Activated CD4-positive, CD25-positive, alpha-beta regulatory T cell treated with anti-CD3 and anti-CD28 coated beads, Interleukin-2, amount 50 U/mL, for 72 hours (primary cell): ENCODE measurements around the gene FOSL1.

ENCODE experiments used
- DNase-seq: peaks from one replicate; pipeline ENCODE4 v3.0.0; 2021

Gene FOSL1

DNA sequence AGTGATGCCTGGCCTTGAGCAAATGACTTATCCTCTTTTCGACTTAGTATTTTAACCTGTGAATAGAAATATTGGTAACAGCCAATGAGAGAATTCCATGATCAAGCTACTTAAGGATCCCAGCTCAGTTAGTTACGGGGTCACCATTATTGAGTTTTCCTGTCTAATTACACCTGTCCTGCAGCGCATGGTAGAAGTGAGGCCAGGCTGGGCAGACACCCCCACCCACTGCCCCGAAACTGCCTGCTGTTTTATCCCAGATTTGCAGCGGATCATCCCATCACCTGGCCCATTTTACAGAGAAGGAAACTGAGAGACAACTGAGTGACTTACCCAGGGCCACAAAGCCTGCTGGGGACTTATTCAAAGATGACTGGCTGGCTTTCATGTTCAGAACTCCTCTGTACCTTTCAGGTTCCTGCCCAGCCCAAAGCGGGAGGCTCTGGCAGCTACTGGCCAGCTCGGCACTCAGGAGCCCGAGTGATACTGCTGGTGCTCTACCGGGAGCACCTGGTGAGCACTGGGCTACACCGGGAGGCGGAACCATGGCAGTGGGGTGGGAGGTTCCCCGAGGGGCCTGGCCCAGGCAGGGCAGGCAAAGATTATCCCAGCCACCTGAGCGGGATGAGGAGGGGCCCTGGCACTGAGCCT lies 38.5 kb downstream of the FOSL1 start:
- DNase-seq, result no peak

DNA sequence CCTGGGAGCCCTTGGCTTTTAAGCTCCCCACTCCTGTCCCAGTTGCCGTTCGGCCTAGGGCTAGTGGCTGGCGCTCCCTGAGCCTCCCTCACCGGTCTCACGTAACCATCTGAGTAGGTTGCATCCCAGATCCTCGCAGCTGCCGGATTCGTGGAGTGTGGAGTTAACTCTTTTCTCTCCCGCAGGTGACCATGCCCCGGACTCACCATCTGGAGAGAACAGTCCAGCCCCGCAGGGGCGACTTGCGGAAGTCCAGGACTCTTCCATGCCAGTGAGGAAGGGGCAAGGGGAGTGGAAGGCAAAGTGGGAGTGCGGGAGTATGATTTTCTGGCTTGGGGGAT lies 39.1 kb downstream of the FOSL1 start:
- DNase-seq, result no peak

GRCh38 chr11:65860278-65861164 lies 39.7 kb downstream of the FOSL1 start, which contains the start of gene MUS81:
Gene MUS81 (plus strand): TSS chr11:65860433. CDS start chr11:65860754, 321 bp downstream.
- DNase-seq, result peak; percentile 94

- peak; percentile 58 for DNase-seq
Measured at GRCh38 chr11:65859812-65860277, 40.3 kb downstream of the FOSL1 start.

- peak; percentile 95 for DNase-seq
Measured at GRCh38 chr11:65859095-65859811, 40.9 kb downstream of the FOSL1 start.

DNA sequence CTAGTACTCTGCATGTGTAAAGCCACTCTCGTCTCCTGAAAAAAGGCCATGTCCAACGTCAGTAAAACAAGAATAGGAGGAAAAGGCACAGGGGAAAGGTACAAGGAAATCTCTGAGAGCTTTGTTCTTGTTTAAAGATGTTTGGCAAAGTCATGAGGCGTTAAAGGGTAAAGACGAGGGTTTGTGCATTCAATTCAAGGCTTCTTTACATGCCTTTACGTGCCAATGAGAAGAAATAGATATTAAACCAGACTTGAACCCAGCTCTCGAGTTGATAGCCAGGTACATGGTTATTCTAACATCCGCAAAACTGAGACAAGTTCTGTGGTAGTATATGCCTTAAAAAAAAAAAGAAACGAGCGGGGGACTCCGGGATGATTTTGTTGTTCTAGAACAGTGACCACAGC lies 41.5 kb downstream of the FOSL1 start:
- no peak for DNase-seq

DNA sequence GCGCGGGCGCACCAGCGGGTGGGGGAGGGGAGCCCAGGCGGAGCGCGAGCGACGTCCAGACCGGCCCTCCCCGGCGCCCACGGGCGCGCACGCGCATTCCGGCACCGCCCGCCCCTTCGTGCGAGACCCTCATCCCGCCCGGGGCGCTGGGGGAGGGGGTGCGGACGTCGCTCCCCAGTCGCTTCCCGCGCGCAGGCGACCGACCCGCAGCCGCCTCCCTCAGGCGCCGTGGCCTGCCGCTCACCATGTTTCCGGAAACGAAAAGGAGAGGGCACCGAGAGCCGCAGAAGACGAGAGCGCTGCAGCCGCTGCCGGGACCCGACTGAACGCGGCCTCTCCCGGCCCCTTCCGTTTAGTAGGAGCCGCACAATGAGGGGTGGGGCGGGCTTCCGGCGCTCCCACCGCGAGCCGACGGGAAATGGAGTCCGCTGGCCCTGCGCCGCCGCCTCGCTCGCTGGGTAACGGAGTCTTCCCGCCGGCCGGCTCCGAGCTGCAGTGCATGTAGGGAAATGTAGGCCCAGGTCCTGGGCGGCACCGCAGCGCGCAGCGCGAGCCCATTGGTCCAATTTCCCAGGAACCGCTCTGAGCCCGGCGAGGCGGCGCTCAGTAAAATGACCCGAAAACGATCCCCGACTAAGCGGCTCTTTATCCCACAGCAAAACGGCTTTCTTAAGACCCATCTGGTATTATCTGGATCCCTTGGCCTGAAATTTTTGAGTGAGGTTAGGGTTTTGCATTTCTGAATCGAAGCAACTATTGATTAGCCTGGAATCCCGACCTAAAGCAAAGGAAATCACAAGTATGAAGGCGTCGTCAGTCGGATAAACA lies 42.1 kb downstream of the FOSL1 start, which contains the start of gene CFL1:
Gene CFL1 (minus strand): TSS at position 328 of the 828 bp plus-strand sequence. CDS start 81 bp downstream, at position 247.
- peak; percentile 95 for DNase-seq

DNA sequence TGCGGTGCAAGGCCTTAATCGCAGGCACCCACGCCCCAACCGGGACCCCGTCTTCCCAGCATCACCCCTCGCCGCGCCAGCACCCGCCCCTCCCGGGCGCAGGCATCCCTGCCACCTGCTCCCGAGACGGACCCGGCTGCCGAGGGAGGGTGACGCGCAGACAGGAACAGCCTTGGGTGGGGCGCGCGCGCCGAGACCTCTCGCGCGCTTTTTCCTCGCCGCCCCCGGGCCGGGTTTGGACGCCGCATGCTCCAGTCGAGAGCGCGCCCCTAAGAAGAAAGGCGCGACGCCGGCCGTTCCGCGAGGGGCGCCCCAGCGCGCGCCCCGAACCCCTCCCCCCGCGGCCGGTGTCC lies 42.7 kb downstream of the FOSL1 start:
- peak; percentile 69 for DNase-seq

DNA sequence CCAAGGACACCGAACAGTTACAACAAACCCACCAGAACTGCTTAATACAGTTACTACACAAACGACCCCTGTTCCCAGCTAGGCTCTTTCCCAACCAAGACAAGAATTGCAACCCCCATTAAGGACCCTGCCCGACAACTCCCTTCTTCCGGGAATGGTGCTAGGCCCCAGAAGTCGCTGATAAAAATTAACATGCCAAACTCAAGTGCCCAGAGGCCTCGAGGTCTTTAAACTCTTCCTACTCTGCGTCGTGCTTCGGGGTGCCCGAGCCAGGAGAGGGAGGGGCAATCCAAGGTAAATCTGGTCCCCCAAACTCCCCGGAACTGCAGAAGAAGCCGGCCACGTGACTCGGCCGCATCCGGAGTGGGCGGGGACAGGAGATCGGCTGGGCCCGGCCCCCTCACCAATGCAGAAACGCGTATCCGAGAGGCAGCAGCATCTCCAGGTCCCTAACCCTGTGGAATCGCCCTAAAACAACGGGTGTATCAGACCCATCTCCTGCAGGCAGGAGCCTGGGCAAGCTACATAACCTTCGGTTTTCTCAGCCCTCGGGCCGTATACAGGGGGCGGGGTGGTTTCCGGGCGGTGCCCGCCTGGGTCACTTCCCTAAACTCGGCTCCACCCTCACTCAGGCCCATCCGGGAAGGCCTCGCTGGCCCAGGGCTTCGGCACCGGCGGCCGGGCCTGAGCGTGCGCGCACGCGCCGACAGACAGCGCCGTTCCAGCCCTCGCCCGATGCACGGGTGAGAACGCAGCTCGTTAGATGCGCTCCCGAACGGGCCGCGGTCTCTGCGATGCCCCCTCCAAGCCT lies 43.3 kb downstream of the FOSL1 start:
- DNase-seq, result peak; percentile 85

DNA sequence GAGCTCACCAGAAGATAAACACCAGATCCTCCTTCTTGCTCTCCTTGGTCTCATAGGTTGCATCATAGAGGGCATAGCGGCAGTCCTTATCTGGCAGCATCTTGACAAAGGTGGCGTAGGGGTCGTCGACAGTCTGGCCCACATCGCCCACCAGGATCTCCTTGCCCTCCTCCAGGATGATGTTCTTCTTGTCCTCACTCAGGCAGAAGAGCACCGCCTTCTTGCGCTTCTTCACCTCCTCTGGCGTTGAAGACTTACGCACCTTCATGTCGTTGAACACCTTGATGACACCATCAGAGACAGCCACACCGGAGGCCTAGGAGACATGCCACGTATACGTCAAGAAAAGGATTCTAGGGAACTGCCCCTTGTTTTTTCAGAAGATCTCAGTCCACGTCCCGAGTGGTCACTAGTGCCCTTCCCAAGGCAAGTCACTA lies 44.2 kb downstream of the FOSL1 start:
- no peak for DNase-seq

- no peak for DNase-seq
Measured at GRCh38 chr11:65854852-65855837, 45.0 kb downstream of the FOSL1 start.

DNA sequence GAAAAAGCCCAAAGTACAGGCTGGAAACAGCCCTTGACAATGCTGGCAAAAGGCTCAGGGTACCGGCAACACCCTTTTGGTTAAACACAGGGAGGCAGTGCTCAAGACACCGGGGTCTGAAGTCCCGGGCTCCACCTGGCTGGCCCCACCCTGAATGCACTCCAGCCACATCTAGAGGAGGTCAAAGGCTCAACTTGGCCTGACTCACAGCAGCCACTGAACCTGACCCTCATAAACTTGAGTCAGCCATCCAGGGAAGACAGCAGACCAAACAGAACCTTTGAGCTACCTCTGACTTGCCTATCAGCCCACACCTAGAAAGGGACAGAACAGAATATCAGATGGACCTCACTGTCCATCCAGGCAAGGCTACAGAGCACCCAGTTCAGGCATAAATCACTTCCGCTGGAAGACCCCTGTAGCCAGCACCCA lies 46.0 kb downstream of the FOSL1 start:
- no peak for DNase-seq

DNA sequence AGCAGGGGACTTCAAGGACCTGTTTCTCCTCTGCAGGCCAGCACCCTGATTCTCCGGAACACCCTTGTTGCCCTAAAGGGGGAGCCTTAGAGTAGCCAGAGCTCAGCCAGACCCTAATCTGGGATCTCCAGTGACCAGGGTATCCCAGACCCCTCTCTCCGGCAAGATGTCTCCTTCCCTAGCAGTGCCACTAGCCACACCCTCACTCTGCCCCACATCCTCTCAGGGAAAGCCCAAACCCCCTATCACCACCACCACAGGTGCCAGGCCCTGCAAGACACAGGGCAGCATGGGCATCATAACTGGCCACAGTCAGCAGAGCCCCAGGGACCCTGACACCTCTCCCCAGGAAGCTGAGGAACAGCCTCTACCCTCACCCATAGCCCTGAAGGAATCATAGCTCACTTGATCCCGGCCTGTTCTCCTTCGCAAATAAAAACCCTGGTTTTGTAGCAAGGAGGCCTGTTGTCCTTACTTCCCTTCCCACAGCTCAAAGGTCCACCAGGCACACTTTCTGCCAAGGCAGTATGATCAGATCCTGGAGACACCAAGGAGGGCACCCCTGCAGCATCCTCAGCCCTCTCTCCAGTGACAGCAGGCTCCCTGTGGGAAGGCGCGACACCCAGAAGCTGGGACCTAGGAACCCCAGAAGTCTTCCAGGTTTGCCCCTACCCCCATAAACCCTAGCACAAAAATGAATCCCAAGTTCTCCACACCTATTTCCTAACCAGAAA lies 46.8 kb downstream of the FOSL1 start:
- DNase-seq, result no peak

DNA sequence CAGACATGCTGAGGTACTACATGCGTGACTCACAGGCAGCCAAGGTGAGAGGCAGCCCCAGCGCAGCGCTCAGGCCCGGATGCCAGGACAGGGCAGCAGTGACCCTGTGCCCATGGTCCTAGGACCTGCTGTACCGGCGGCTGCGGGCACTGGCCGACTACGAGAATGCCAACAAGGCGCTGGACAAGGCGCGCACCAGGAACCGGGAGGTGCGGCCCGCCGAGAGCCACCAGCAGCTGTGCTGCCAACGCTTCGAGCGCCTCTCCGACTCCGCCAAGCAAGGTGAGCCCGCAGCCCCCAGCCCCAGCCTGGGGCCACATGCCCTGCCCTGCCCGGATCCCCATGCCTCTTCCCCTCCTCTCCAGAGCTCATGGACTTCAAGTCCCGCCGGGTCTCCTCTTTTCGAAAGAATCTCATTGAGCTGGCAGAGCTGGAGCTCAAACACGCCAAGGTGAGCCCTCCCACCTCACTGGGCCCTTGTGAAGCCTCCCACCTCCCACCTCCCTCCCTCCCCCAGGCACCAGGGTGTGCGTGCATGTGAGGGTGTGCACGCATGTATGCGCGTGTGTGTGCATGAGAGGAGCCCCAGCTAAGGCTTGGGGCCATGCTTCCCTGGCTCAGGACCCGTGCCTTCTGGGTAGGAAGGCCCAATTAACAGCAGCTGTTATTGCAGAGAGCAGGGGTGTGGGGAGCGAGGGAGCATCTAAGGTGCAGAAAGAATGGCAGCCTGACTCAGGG lies 47.5 kb downstream of the FOSL1 start:
- DNase-seq, result no peak

- no peak for DNase-seq
Measured at GRCh38 chr11:65851811-65852507, 48.2 kb downstream of the FOSL1 start.

- peak; percentile 41 for DNase-seq
Measured at GRCh38 chr11:65851083-65851579, 49.1 kb downstream of the FOSL1 start.

GRCh38 chr11:65850217-65851082 lies 49.7 kb downstream of the FOSL1 start:
- no peak for DNase-seq
